T-cell (primary cell): ENCODE results near the gene TPM3. TPM values are rescaled to one million over a fixed set of nuclear protein-coding genes. Genes with fewer than 3 reads are reported as not detected.

Experiments used
- ATAC-seq, 4 experiments: fragments of 200-7000 bp in 3 of 4; fragments of 150-1000 bp in 1 of 4; cut with Tn5 transposase; replicated peaks in 1 of 4; 1 replicate in 3 of 4; 2 replicates in 1 of 4; pipeline ENCODE4 v1.10.0; 2021; ENCODE audit warnings: moderate library complexity in 3 of 4, mild to moderate bottlenecking in 2 of 4, moderate number of reproducible peaks in 1 of 4
- CTCF ChIA-PET, 2 donors: fragments of 300-600 bp; sonication (Branson Sonifier 250); formaldehyde crosslinking; loops; one replicate each; lab custom pipeline; 2022; ENCODE audit warnings: antibody characterized with exemption in 2 of 2; lab: Charles Lee
- POLR2A ChIA-PET, 2 donors: fragments of 300-600 bp; sonication (Branson Sonifier 250); formaldehyde crosslinking; loops; one replicate each; lab custom pipeline; 2022; ENCODE audit warnings: antibody characterized with exemption in 2 of 2; lab: Charles Lee
- DNase-seq, 35 experiments: peaks; one replicate each; pipeline versions ENCODE4 v3.0.0 to v3.0.0-alpha.2; 2013 to 2023
- H3K27ac ChIP-seq: one replicate; pipeline ENCODE4 v1.5.1; 2013; ENCODE audit warnings: low read length
- H3K27me3 ChIP-seq, 2 experiments: replicated peaks in 1 of 2; 1 replicate in 1 of 2; 2 replicates in 1 of 2; pipeline versions ENCODE4 v1.6.1 to v1.7.0; 2013; ENCODE audit warnings: low read length in 1 of 2, mixed read lengths in 1 of 2; ENCODE audit not compliant: control insufficient read depth in 2 of 2, insufficient read depth in 2 of 2; ENCODE audit errors: extremely low read depth in 1 of 2
- H3K36me3 ChIP-seq, 2 donors: 1 replicate in 1 of 2; 2 replicates in 1 of 2; pipeline versions ENCODE4 v1.6.1 to v1.7.0; 2013; ENCODE audit warnings: low read length in 1 of 2; ENCODE audit not compliant: control insufficient read depth in 2 of 2, insufficient read depth in 1 of 2; ENCODE audit errors: extremely low read depth in 1 of 2
- H3K4me1 ChIP-seq, 2 experiments: 1 replicate in 1 of 2; 2 replicates in 1 of 2; pipeline versions ENCODE4 v1.6.1 to v1.7.0; 2013; ENCODE audit warnings: low read length in 2 of 2, mixed read lengths in 1 of 2; ENCODE audit not compliant: insufficient read depth in 2 of 2, control insufficient read depth in 1 of 2; ENCODE audit errors: extremely low read depth in 1 of 2
- H3K4me3 ChIP-seq, 2 donors: 1 replicate in 1 of 2; 2 replicates in 1 of 2; pipeline versions ENCODE4 v1.5.1 to v1.7.0; 2013; ENCODE audit warnings: mild to moderate bottlenecking in 2 of 2, low read length in 1 of 2, moderate library complexity in 1 of 2; ENCODE audit not compliant: control insufficient read depth in 1 of 2; ENCODE audit errors: extremely low read depth in 1 of 2
- H3K9me3 ChIP-seq: 2 replicates; pipeline ENCODE4 v1.7.0; 2013
- H3K27ac Mint-ChIP-seq, 2 donors: one replicate each; pipeline ENCODE4 v1.8.0; 2020 to 2021; ENCODE audit warnings: mild to moderate bottlenecking in 2 of 2, mixed read lengths in 2 of 2
- H3K27me3 Mint-ChIP-seq, 2 donors: one replicate each; pipeline ENCODE4 v1.8.0; 2021 to 2022; ENCODE audit warnings: mixed read lengths in 2 of 2
- H3K36me3 Mint-ChIP-seq: one replicate; pipeline ENCODE4 v1.8.0; 2021; ENCODE audit warnings: mixed read lengths
- H3K4me1 Mint-ChIP-seq, 3 donors: one replicate each; pipeline ENCODE4 v1.8.0; 2020 to 2022; ENCODE audit warnings: mixed read lengths in 3 of 3, mild to moderate bottlenecking in 1 of 3
- H3K4me3 Mint-ChIP-seq, 3 donors: one replicate each; pipeline ENCODE4 v1.8.0; 2020 to 2022; ENCODE audit warnings: mild to moderate bottlenecking in 3 of 3, mixed read lengths in 3 of 3, moderate library complexity in 3 of 3
- H3K9me3 Mint-ChIP-seq, 3 donors: one replicate each; pipeline ENCODE4 v1.8.0; 2020 to 2022; ENCODE audit warnings: mixed read lengths in 3 of 3
- WGBS: methylation state at CpG from one replicate; pipeline ENCODE4 v1.1.5; 2013; ENCODE audit warnings: missing lambda C conversion rate; ENCODE audit not compliant: insufficient coverage; 5-methylcytosine and 5-hydroxymethylcytosine counted together
- total RNA-seq, 35 experiments: library from RNA in 6 of 35; stranded (reverse) in 6 of 35; fragments of 120-200 nt in 1 of 35; gene quantifications; one replicate each; pipeline versions ENCODE4 v1.2.1 to v1.2.4 and lab custom pipeline; 2013 to 2026

The TPM3 gene
- total RNA-seq, 5 donors from 2014 or later (not counting 1 experiment from before 2014, with no cell fraction given): 340 to 396 (median 363) TPM

GRCh38 chr1:154170547-154171222 lies 21.2 kb downstream of the TPM3 start:
- peaks cover 2 to 8% of the 10 kb centered on the region in 2 experiments for H3K4me1 ChIP-seq
- peaks cover 10 to 97% of the 10 kb centered on the region in 2 donors for H3K36me3 ChIP-seq
- CTCF ChIA-PET: no interaction called here
- H3K9me3 ChIP-seq: no peaks in the 10 kb centered on the region
- POLR2A ChIA-PET: no interaction called here
- H3K36me3 Mint-ChIP-seq: peaks cover 60% of the 10 kb centered on the region
- H3K27me3 ChIP-seq: no peaks in the 10 kb centered on the region
- no peak overlapping the region for H3K4me3 ChIP-seq
- H3K9me3 Mint-ChIP-seq: no peaks in the 10 kb centered on the region
- no peak overlapping the region for H3K4me3 Mint-ChIP-seq
- no peaks in the 10 kb centered on the region for H3K27me3 Mint-ChIP-seq
- peaks cover 42 to 48% (median 44%) of the 10 kb centered on the region in 3 donors for H3K4me1 Mint-ChIP-seq
- H3K27ac Mint-ChIP-seq: peak overlapping the region; percentile 72 to 81
- peak in 3 of 4 experiments; percentile 68 to 83 (median 75) for ATAC-seq
- DNase-seq: no peak
- H3K27ac ChIP-seq: no peak overlapping the region

- H3K9me3 ChIP-seq: no peaks in the 10 kb centered on the region
- peaks cover 0 to 5% of the 10 kb centered on the region in 2 experiments for H3K4me1 ChIP-seq
- H3K27ac Mint-ChIP-seq: peak overlapping the region; percentile 49 to 73
- H3K27ac ChIP-seq: no peak overlapping the region
- no peaks in the 10 kb centered on the region for H3K27me3 Mint-ChIP-seq
- H3K4me3 ChIP-seq: no peak overlapping the region
- CTCF ChIA-PET: interaction anchor here in 1 of 2 donors (0.6 to 0.7 kb wide), 4 partner anchors 9 to 221 kb away, joined by 3 read pairs; no protein-coding TSS in a partner anchor
- no peaks in the 10 kb centered on the region for H3K9me3 Mint-ChIP-seq
- no peaks in the 10 kb centered on the region for H3K27me3 ChIP-seq
- POLR2A ChIA-PET: interaction anchor here (0.6 to 1.2 kb wide), 4 partner anchors 13 to 174 kb away, joined by 3 to 4 read pairs (median 4); no protein-coding TSS in a partner anchor
- H3K36me3 ChIP-seq: peaks cover 12 to 98% of the 10 kb centered on the region in 2 donors
- no peak for DNase-seq
- H3K4me3 Mint-ChIP-seq: no peak overlapping the region
- ATAC-seq: no peak
- H3K4me1 Mint-ChIP-seq: peaks cover 36 to 66% (median 46%) of the 10 kb centered on the region in 3 donors
- H3K36me3 Mint-ChIP-seq: peaks cover 81% of the 10 kb centered on the region
Measured at GRCh38 chr1:154167461-154167860, 24.4 kb downstream of the TPM3 start.

GRCh38 chr1:154166207-154166606 lies 25.7 kb downstream of the TPM3 start:
- 89% methylated on average over 1 of the region's 1 CpG for WGBS
- ATAC-seq: no peak
- H3K27ac ChIP-seq: no peak overlapping the region
- no peaks in the 10 kb centered on the region for H3K9me3 ChIP-seq
- Mint-ChIP-seq H3K36me3 (peaks cover 71% of the 10 kb centered on the region), H3K4me1 (peaks cover 25 to 55% (median 36%) of the 10 kb centered on the region in 3 donors), H3K4me3 (no peak overlapping the region), H3K27me3 (no peaks in the 10 kb centered on the region), H3K27ac (peak overlapping the region in 1 of 2 donors; percentile 19), H3K9me3 (no peaks in the 10 kb centered on the region)
- H3K4me1 ChIP-seq: peaks cover 0 to 2% of the 10 kb centered on the region in 2 experiments
- POLR2A ChIA-PET: interaction anchor here (0.7 to 0.9 kb wide), 2 partner anchors 9 to 14 kb away, joined by 3 to 4 read pairs; no protein-coding TSS in a partner anchor
- no peak for DNase-seq
- no peaks in the 10 kb centered on the region for H3K27me3 ChIP-seq
- H3K4me3 ChIP-seq: no peak overlapping the region
- CTCF ChIA-PET: interaction anchor here in 1 of 2 donors (1.1 kb wide), 1 partner anchor 12 kb away, joined by 3 read pairs; no protein-coding TSS in a partner anchor
- H3K36me3 ChIP-seq: peaks cover 15 to 97% of the 10 kb centered on the region in 2 donors

GRCh38 chr1:154159554-154159953 lies 32.3 kb downstream of the TPM3 start:
- H3K9me3 Mint-ChIP-seq: peaks cover 0 to 4% (median 0%) of the 10 kb centered on the region in 3 donors
- H3K27ac Mint-ChIP-seq: peak overlapping the region; percentile 97 to 98
- Histone ChIP-seq H3K4me1 (peaks cover 41 to 47% of the 10 kb centered on the region in 2 experiments), H3K27me3 (no peaks in the 10 kb centered on the region), H3K4me3 (no peak overlapping the region), H3K9me3 (no peaks in the 10 kb centered on the region), H3K36me3 (peaks cover 5 to 68% of the 10 kb centered on the region in 2 donors), H3K27ac (peak overlapping the region; percentile 77)
- CTCF ChIA-PET: interaction anchor here in 1 of 2 donors (0.7 to 0.9 kb wide), 2 partner anchors 21 to 61 kb away, joined by 3 to 6 read pairs; partner anchors contain the start of gene UBAP2L
- peaks cover 64 to 72% (median 71%) of the 10 kb centered on the region in 3 donors for H3K4me1 Mint-ChIP-seq
- peak overlapping the region in 1 of 3 donors; percentile 72 for H3K4me3 Mint-ChIP-seq
- H3K27me3 Mint-ChIP-seq: no peaks in the 10 kb centered on the region
- POLR2A ChIA-PET: interaction anchor here (0.5 to 0.6 kb wide), 5 partner anchors 9 to 1961 kb away, joined by 3 to 7 read pairs (median 4); no protein-coding TSS in a partner anchor
- no peak for ATAC-seq
- peaks cover 70% of the 10 kb centered on the region for H3K36me3 Mint-ChIP-seq
- no peak for DNase-seq

DNA sequence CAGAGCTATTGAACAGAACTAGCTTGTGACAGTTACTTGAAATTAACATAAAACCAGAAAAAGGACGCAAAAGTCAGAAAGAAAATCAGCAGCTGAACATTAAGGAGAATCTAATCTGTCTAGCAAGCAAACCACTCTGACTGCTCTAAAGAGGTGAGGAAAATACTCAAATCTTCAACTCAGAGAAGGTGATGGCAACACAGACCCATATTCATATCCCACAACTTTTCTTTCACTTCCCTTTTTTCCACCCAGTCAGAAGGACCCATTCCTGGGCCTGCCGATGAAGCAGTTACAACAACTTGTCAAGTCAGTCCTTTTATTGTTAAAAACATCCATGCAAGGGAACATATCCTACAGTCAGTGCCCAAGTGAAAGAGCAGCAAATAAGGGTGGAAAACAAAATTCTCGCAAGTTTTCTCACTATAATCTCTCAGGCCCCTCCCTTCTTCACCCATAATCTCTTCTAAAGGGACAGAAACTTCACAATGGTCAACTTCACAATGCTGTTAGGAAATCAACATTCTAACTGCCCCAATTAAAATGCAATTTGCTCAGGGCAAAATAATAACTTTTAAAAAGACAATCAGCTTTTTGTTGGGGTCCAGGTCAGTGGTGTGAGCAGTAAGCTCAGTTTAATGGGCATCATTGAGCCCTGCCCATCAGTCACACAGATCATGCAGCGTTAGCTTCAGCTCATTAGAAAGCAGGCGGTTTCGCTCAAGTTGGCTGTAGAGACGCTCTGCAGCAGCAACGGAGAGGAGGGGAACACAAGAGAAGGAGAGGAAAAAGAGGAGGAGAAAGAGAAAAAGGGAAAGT lies 33.4 kb downstream of the TPM3 start:
- Mint-ChIP-seq H3K36me3 (peaks cover 68% of the 10 kb centered on the region), H3K27me3 (no peaks in the 10 kb centered on the region), H3K27ac (peak overlapping the region; percentile 97 to 98), H3K4me3 (peak overlapping the region; percentile 57 to 72 (median 67)), H3K9me3 (peaks cover 0 to 4% (median 0%) of the 10 kb centered on the region in 3 donors), H3K4me1 (peaks cover 72 to 76% (median 73%) of the 10 kb centered on the region in 3 donors)
- WGBS: 39% methylated on average over 5 of the region's 8 CpGs
- Histone ChIP-seq H3K9me3 (no peaks in the 10 kb centered on the region), H3K27ac (peak overlapping the region; percentile 77), H3K27me3 (no peaks in the 10 kb centered on the region), H3K4me3 (peak overlapping the region in 1 of 2 donors; percentile 6), H3K36me3 (peaks cover 3 to 60% of the 10 kb centered on the region in 2 donors), H3K4me1 (peaks cover 48 to 56% of the 10 kb centered on the region in 2 experiments)
- DNase-seq: peak in 1 of 35 experiments; percentile 36
- ATAC-seq: no peak
- ChIA-PET POLR2A (interaction anchor here (0.5 to 1.5 kb wide), 10 partner anchors 8 to 446 kb away, joined by 3 to 8 read pairs (median 4); partner anchors contain the start of genes SLC27A3 (in 1 of the 2) and UBAP2L (in 1 of the 2)), CTCF (interaction anchor here (0.6 to 1.5 kb wide), 9 partner anchors 10 to 215 kb away, joined by 3 to 12 read pairs (median 4); no protein-coding TSS in a partner anchor)
